Measurements from ENCODE around the gene DAND5.

DNA sequence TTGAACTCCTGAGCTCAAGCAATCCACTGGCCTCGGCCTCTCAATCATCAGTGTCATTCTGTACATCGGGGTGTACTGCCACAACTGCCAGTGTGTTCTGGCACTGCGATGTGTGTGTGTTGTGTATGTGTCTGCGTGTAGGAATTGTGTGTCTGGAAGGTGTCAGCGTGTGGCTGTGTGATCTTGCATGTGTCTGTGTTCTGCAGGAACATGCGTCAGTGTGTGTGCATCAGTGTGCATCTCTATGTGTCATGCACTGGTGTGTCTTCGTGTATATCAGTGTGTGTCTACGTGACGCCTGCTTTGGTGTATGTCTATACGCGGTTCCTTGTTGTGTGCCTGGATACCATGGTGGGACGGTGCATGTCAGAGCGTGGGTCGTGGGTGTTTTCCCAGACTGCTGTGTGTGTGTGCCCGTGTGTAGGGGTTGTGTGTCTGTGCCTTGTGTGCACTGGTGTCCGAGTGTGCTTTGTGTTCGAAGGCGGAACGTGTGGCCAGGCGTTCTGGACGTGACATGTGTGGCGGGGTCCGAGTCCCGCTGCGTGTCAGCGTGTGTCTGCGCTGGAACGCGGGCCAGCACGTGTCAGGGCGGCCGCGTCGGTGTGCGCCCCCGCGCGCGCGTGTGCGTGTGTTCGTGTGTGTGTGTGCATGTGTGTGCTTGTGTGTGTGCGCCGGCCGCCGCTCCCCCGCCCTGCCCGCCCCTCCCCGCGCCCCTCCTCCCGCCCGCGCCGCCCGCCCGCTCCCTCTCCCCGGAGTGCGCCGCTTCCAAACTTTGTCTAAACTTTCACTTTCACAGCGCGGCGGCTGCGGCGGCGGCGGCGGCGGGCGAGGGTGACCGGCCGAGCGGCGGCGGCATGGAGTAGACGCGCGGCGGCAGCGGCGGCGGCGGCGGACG is 25.6 kb downstream of the DAND5 start, which contains the start of gene NFIX:
- TF ChIP-seq, protein P1, sequence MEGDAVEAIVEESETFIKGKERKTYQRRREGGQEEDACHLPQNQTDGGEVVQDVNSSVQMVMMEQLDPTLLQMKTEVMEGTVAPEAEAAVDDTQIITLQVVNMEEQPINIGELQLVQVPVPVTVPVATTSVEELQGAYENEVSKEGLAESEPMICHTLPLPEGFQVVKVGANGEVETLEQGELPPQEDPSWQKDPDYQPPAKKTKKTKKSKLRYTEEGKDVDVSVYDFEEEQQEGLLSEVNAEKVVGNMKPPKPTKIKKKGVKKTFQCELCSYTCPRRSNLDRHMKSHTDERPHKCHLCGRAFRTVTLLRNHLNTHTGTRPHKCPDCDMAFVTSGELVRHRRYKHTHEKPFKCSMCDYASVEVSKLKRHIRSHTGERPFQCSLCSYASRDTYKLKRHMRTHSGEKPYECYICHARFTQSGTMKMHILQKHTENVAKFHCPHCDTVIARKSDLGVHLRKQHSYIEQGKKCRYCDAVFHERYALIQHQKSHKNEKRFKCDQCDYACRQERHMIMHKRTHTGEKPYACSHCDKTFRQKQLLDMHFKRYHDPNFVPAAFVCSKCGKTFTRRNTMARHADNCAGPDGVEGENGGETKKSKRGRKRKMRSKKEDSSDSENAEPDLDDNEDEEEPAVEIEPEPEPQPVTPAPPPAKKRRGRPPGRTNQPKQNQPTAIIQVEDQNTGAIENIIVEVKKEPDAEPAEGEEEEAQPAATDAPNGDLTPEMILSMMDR (IDR thresholded peaks at IDR 0.05): no peak
- peak in 1 of 2 donors; percentile 26 for TF ChIP-seq POLR2A (IDR thresholded peaks at IDR 0.05)
